Brain microvascular endothelial cell (primary cell): ENCODE measurements around the gene CCDC188.

ENCODE experiments used
- DNase-seq: peaks from one replicate; pipeline ENCODE4 v3.0.0-alpha.2; 2020
- H3K27ac ChIP-seq: fragments of 250-450 bp; sonication (Bioruptor Pico); 2 replicates; pipeline ENCODE4 v1.5.1; 2020; ENCODE audit warnings: mild to moderate bottlenecking, moderate library complexity
- H3K27me3 ChIP-seq: fragments of 250-450 bp; sonication (Bioruptor Pico); replicated peaks from 2 replicates; pipeline ENCODE4 v1.5.1; 2020; ENCODE audit warnings: mild to moderate bottlenecking
- H3K36me3 ChIP-seq: fragments of 250-450 bp; sonication (Bioruptor Pico); replicated peaks from 2 replicates; pipeline ENCODE4 v1.5.1; 2020; ENCODE audit warnings: mild to moderate bottlenecking
- H3K4me3 ChIP-seq: 2 replicates; pipeline ENCODE4 v1.5.1; 2011; ENCODE audit warnings: low read depth, mild to moderate bottlenecking, control low read depth, low read length, moderate library complexity
- CTCF ChIP-seq: IDR thresholded peaks from 2 replicates; pipeline ENCODE4 v1.5.1; 2011; ENCODE audit warnings: low read depth, mild to moderate bottlenecking, moderate library complexity, low read length, control low read depth, inconsistent platforms; ENCODE audit errors: missing control alignments
- in situ Hi-C: cut with HindIII; loops from 2 replicates; pipeline ENCODE4 v1.10.0; 2017; ENCODE audit warnings: low sequenced_read_pairs, low pct_ligation_motif_present

Gene CCDC188

GRCh38 chr22:20146777-20147176, 4.1 kb downstream of the CCDC188 start:
- in situ Hi-C loops = no loop called here
- H3K36me3 ChIP-seq = peaks cover 9% of the 10 kb centered on the region
- H3K27me3 ChIP-seq = no peaks in the 10 kb centered on the region
- no peak for TF ChIP-seq CTCF
- H3K27ac ChIP-seq = no peak overlapping the region
- H3K4me3 ChIP-seq = no peak overlapping the region
- DNase-seq = no peak

- no peak for DNase-seq
- no peak for TF ChIP-seq CTCF
- Histone ChIP-seq H3K36me3 (peaks cover 10% of the 10 kb centered on the region), H3K27ac (no peak overlapping the region), H3K4me3 (no peak overlapping the region), H3K27me3 (no peaks in the 10 kb centered on the region)
- in situ Hi-C loops = no loop called here
Observed at GRCh38 chr22:20145832-20146223, 5.0 kb downstream of the CCDC188 start.

GRCh38 chr22:20145206-20145831, 5.5 kb downstream of the CCDC188 start:
- DNase-seq = no peak
- H3K36me3 ChIP-seq = peaks cover 13% of the 10 kb centered on the region
- in situ Hi-C loops = no loop called here
- H3K4me3 ChIP-seq = no peak overlapping the region
- H3K27me3 ChIP-seq = no peaks in the 10 kb centered on the region
- H3K27ac ChIP-seq = no peak overlapping the region
- TF ChIP-seq CTCF = no peak

GRCh38 chr22:20143883-20144665, 6.8 kb downstream of the CCDC188 start:
- DNase-seq = no peak
- Histone ChIP-seq H3K4me3 (no peak overlapping the region), H3K27me3 (no peaks in the 10 kb centered on the region), H3K27ac (no peak overlapping the region), H3K36me3 (peaks cover 23% of the 10 kb centered on the region)
- in situ Hi-C loops = no loop called here
- TF ChIP-seq CTCF = no peak

- no peak for DNase-seq
- no peak overlapping the region for H3K4me3 ChIP-seq
- peaks cover 23% of the 10 kb centered on the region for H3K36me3 ChIP-seq
- H3K27me3 ChIP-seq = no peaks in the 10 kb centered on the region
- in situ Hi-C loops = no loop called here
- H3K27ac ChIP-seq = no peak overlapping the region
- no peak for TF ChIP-seq CTCF
Observed at GRCh38 chr22:20142711-20143621, 7.9 kb downstream of the CCDC188 start.
